ENCODE measurements around the gene COPS2. TPM values are rescaled to one million over a fixed set of nuclear protein-coding genes. Genes with fewer than 3 reads are reported as not detected.
"Not testable (repeated sequence)": the region's sequence is repeated elsewhere in the genome, so short reads cannot be mapped to it uniquely, and the experiment has no call there.

Gene COPS2
- polyA plus RNA-seq, 3 donors, result 91.3 to 117 (median 100) TPM

DNA sequence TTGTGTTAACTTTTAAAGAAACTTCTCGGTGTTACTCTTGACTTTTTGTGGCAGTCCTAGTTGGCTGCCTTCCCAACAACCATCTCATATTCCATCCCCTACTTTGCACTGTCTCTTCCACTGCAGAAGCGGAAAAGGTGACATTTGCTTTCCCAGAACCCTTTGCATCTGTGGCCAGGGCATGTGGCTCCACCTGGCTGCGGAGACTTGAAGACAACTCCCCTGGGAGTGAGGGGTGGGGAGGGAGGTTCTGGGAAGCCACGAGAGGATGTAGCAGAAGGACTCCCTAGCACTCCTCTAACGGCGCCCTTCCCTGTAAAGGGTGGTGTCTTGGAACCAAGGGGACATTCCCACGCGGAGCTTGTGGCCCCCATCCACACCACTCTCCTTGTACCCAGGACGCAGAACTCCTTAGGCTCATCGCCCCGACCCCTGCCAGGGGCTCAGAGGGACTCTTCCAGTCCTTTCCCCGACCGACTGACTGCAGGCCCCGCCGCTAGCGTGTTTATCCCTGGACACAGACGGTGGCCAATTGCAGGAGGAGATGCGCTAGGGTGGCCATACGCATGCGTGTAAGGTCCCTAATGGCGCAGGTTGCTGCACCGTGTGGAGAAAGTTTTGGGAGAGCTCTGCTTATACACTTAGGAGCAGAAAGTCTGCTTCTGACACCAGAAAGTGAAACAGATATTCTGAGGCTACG lies 75.9 kb downstream of the COPS2 start:
- no peak for DNase-seq (ENCODE audit: extremely low read depth in 1 of 11, low read depth in 9 of 11, low spot score in 4 of 11)

DNA sequence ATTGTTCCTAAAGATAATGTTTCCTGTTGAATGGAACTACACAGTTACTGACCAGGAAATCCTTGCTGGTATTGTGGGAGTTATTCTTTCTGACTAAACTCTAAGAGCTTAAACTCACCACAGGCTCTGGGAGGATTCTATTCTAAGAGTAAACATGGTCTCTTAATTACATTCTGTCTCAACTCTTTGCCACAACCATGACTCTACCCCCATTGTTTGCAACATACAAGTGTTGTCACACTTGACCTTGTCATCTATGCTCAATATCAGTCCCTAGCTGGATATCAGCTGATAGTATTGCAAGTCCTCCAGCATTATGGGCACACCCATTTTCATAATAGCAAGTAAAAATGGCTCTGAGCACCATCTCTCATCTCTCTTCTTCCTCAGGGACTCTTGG lies 79.5 kb downstream of the COPS2 start:
- no peak for DNase-seq (ENCODE audit: extremely low read depth in 1 of 11, low read depth in 9 of 11, low spot score in 4 of 11)

DNA sequence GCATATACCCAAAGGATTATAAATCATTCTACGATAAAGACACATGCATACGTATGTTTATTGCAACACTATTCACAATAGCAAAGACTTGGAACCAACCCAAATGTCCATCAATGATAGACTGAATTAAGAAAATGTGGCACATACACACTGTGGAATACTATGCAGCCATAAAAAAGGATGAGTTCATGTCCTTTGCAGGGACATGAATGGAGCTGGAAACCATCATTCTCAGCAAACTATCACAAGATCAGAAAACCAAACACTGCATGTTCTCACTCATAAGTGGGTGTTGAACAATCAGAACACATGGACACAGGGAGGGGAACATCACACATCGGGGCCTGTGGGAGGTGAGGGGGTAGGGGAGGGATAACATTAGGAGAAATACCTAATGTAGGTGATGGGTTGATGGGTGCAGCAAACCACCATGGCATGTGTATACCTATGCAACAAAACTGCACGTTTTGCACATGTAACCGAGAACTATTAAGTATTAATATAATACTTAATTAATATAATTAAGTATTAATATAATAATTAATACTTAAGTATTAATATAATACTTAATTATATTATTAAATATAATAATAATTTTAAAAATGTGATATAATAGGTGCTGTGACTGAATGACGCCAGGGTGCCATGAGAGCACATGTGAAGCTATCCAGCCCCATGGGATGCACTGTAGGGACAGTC lies 80.7 kb downstream of the COPS2 start:
- DNase-seq (ENCODE audit: extremely low read depth in 1 of 11, low read depth in 9 of 11, low spot score in 4 of 11), result not testable (repeated sequence)

Other genes with a start within 250 kb of the COPS2 start
- 1 to 10 TPM; 2.3 to 2.8 (median 2.5) TPM for gene SHC4, start 191.7 kb downstream of the COPS2 start, polyA plus RNA-seq (ENCODE audit: insufficient read length in 3 of 3)
- gene SECISBP2L, start 109.2 kb downstream of the COPS2 start, polyA plus RNA-seq (ENCODE audit: insufficient read length in 3 of 3), result 10 to 100 TPM; 45.9 to 71.8 (median 57.9) TPM
- gene GALK2, start 14.6 kb upstream of the COPS2 start, polyA plus RNA-seq (ENCODE audit: insufficient read length in 3 of 3), result 10 to 100 TPM; 23.6 to 30.4 (median 27.5) TPM

All from renal cortex interstitium (tissue), 11 donors.